Measurements from ENCODE around the gene LRRC4.

LRRC4 gene, protein sequence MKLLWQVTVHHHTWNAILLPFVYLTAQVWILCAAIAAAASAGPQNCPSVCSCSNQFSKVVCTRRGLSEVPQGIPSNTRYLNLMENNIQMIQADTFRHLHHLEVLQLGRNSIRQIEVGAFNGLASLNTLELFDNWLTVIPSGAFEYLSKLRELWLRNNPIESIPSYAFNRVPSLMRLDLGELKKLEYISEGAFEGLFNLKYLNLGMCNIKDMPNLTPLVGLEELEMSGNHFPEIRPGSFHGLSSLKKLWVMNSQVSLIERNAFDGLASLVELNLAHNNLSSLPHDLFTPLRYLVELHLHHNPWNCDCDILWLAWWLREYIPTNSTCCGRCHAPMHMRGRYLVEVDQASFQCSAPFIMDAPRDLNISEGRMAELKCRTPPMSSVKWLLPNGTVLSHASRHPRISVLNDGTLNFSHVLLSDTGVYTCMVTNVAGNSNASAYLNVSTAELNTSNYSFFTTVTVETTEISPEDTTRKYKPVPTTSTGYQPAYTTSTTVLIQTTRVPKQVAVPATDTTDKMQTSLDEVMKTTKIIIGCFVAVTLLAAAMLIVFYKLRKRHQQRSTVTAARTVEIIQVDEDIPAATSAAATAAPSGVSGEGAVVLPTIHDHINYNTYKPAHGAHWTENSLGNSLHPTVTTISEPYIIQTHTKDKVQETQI

DNA sequence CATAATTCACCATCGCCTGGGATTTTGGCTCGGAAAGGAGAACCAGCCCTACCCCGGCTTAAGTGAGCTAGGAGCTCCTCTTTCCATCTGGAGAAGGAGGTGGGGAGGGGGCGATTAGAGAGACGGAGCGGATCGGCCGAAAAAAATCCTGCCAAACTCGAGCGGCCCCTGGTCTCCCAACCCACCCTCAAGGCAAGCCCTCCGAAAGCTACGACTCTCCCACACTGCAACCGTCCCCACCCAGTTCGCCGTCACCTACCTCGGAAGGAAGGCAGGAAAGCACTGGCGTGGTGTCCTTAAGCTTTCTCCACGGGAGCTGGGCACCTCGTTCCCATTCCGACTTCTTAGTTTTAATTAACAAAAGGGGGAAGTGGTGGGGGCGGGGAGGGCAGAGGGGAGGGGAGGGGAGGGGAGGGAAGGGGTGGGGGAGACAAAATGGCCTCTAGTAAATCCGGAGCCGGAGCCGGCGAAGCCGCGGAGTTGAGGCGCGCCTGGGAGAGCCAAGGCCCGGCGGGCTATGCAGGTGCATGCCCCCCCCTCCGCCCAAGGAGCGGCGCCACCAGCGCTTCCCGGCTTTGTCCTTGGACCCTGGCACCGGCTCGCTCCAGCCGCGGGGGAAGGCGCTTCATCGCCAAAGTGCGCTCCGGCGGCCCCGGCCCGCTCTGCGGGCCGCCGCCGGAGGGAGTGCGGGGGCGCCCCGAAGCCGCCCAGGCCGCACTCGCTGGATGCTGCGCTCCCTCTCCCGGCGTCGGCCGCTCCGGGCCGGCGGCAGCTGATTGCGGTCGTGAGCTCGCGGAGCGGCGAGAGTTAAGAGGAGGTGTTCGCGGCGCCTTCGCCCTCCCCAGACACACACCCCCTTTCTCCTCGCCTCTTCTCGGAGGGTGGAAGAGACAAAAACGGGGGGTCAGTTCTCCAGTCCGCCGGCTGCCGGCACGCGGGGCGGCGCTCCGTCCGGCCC, at the start of gene LRRC4:
Gene LRRC4 (minus strand): TSS at position 784 of the 958 bp plus-strand sequence. CDS start 797 bp downstream, outside the sequence.
- no peak for FAIRE-seq
- DNase-seq (ENCODE audit: low spot score), result no peak

DNA sequence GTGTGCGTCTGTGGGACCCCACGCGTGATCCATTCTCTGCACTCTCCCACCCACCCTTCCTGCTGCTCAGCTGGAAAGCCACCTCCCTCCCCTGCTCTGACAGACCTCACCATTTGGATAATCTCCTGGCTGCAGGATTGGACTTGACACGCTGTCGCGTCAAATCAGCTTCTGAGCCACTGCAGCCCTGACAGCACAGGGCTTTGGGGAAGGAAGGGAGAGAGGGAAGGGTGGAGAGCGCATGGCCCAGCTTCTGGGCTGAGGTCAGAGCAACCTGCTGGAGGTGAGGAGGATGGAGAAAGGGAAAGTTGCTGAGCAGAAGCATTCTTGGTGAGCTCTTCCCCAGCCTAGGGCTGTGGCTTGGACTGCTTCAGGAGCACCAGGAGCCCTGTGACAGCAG, 48.9 kb upstream of the LRRC4 start:
- FAIRE-seq, result no peak
- DNase-seq (ENCODE audit: low spot score), result no peak

DNA sequence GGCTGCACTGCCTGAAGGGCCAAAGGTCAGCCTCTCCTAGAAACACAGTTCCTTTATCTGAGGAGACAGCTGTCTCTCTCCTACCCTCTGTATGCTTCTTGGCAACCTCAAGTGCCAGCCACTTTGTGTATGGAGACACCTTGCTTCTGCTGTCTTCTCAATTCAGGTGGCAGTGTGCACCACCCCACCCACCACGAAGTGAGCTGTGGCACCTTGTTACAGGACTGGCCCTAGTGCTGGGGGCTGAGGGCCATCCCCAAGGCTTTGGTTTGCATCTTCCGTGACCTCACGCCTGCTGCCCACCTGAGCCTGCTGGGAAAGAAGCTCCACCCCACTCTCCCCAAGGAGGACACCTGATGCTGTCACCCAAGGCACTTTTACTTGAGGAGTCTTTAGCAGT, 47.1 kb upstream of the LRRC4 start:
- FAIRE-seq (no peak), DNase-seq (ENCODE audit: low spot score) (no peak)

DNA sequence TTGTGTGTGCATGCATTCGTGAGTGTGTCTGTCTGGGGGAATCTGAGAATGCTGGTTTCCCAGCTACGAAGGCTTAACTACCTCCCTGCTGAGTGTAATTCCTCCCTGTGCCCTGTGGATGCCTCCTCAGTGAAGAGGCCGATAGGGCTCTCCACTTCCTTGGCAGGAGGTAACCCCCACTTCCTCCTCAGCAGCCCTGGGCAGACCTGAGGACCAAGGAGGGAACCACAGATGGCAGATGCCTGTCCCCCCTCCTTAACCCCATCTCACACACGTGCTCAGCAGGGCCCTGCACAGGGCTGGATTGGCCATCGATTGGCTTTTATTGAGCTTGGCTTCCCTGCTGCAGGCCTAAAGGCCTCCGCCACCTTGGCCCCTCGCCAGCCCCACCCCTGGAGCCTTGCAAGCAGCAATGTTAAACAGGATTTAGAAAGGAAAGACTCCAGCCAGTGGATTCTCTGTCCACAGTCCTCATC, 45.6 kb upstream of the LRRC4 start:
- FAIRE-seq, result no peak
- no peak for DNase-seq (ENCODE audit: low spot score)

DNA sequence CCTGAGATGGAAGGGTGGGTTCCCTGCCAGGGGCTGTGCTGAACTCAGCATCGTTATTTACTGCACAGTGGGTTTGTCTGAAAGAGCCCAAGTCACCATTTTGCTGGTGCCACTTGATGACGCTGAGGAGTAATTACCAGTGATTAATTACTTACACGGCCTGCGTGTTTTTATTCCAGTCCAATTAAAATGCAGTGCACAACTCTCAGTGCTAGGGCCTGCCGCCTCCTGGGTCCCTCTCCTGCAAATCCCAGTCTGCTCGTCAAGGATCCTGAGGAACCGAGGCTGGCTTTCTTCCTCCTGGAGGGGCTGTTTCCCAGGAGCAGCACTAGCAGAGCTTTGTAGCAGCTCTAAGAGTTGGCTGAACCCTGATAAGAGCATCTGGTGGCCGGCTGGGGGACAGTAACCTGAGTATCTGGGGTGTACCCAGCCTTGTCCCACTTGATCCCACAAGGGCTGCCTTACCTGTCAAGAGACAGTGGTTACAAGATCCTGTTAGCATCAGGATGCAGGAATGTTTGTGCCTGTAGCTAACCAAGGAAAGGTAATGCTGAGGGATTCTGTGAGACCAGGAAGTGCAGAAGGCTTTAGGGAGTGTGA, 45.1 kb upstream of the LRRC4 start:
- DNase-seq (ENCODE audit: low spot score), result no peak
- FAIRE-seq, result no peak

DNA sequence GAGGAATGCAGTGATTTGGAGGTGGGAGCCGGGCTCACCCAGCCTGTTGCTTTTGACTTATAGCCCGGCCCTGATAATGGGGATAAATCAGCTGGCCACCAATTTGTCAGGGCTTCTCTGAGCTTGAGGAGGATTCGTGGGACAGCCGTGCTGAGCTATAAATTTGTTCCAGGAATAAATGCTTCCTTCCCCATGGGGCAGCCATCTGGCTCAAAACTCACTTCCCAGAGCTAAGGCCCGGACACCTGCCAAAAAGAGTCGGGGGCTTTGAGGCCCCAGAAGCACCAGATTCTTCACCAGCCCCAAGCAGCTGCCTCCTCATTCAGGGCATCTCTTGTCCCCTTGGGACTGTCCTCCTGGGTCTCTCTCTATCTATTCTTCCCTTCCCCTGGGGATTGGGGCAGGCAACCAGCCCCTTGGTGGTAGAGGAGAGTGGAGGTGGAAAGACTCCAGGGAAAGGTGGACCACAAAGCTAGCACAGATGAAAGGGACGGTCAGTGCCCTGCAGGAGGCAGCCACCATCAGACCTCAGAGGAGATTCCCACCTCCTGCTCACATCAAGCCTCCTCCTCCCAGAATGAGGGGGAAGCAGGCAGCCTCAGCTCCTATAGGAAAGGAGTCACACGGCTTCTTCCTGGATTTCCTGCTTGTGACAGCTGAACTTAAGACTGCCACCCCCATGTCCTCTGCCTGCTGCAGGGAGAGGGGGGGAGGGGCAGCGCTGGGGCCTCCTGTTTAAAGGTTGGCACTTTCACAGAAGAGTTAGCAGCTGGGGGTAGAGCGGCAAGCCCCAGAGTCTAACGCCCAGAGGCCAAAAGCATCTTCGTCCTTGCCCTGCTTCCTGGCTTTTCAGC, 44.2 kb upstream of the LRRC4 start:
- FAIRE-seq, result no peak
- no peak for DNase-seq (ENCODE audit: low spot score)

DNA sequence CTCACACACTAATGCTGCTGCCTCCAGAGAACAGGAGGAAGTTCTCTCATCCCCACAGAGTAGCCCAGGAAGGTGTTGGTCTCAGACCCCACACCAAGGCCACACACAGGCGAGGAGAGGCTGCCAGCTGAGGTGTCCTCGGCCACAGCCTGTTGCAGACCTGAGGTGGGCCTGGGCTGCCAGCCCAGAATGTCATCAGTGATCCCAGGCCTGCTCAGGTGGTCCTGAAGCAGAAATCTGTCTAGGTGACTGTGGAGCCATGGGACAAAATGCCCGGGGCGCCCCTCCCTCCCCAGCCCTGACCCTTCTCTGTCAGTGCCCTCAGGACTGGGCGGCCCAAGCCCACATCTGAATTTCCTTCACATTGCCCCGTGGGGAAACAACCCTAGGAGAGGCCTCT, 43.5 kb upstream of the LRRC4 start:
- FAIRE-seq, result no peak
- no peak for DNase-seq (ENCODE audit: low spot score)

DNA sequence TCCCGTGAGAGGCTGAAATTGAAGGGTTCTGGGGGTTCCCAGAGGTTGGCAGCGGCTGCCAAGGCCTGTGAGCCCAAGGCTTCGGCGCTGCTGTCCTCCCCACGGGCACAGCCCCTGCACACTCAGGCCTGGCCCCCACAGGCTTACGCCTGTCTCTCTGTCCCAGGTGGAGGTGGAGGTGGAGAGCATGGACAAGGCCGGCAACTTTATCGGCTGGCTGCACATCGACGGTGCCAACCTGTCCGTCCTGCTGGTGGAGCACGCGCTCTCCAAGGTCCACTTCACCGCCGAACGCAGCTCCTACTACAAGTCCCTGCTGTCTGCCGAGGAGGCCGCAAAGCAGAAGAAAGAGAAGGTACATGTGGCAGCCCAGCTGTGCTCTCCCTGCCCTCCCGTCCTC, 43.1 kb upstream of the LRRC4 start:
- FAIRE-seq (no peak), DNase-seq (ENCODE audit: low spot score) (no peak)

DNA sequence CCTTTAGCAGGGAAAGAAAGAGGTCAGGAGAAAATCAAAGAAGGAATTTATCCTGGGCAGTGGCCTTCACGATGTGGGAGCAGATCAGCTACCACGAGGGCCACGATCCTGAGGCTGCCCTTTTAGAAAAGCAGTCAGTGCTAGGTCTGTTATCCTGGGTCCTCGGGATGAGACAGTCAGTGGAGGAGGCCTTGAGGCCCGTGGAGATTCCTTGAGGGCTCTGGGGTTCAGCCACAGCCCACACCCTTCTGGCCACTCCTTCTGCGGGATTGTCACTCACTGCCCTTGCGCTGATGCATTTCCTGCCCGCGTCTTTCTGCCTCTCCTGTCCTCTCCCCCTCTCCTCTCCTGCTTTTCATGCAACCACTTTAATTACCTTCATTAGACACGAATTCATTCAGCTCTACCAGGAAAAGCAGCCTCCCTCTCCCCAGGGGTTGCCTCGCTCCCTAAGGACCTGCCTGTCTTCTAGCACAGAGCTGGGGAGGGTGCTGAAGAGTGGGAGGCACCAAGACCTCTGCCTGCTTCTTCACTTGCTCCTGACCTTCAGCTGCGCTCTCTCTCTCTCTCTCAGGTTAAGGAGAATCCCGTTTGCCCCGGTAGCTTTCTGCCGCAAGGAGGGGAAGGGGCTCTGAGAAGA, 42.6 kb upstream of the LRRC4 start:
- DNase-seq (ENCODE audit: low spot score), result no peak
- FAIRE-seq, result no peak

DNA sequence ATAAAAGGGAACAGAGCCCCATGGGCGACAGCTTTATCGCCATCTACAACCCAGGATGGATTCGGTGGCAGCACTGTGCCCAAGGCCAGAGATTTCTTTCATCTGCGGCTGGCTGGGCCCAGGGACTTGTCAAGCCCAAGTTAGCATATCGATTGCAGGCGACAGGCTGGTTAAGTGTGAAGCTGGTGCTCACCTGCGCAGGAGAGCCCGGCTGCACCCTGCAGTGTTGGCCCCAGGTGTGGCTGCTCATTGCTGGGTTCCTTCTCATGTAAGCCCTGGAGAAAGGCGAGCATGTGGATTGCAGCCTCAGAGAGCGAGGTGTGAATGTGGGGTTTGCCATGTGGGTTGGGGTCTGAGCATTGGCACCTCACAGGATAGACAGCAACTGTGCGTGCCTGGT, 40.6 kb upstream of the LRRC4 start:
- DNase-seq (ENCODE audit: low spot score) (no peak), FAIRE-seq (no peak)

DNA sequence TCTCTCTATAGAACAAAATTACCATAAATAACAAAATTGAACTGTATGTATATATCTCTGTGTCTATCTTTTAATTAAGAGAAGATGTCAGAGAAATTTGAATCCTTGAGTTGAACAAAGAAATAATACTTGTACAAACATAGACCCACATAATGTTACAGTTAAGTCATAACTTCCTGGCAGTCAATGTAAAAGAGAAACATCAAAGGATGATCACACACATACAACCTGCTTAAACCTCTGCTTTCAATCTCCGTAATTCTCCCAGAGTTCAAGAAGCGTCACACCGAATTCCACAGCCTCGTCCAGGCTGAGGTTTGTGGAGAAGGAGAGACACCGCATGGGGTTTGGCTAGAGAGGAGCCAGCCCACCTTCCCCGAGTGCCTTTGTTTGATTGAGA, 40.1 kb upstream of the LRRC4 start:
- no peak for FAIRE-seq

DNA sequence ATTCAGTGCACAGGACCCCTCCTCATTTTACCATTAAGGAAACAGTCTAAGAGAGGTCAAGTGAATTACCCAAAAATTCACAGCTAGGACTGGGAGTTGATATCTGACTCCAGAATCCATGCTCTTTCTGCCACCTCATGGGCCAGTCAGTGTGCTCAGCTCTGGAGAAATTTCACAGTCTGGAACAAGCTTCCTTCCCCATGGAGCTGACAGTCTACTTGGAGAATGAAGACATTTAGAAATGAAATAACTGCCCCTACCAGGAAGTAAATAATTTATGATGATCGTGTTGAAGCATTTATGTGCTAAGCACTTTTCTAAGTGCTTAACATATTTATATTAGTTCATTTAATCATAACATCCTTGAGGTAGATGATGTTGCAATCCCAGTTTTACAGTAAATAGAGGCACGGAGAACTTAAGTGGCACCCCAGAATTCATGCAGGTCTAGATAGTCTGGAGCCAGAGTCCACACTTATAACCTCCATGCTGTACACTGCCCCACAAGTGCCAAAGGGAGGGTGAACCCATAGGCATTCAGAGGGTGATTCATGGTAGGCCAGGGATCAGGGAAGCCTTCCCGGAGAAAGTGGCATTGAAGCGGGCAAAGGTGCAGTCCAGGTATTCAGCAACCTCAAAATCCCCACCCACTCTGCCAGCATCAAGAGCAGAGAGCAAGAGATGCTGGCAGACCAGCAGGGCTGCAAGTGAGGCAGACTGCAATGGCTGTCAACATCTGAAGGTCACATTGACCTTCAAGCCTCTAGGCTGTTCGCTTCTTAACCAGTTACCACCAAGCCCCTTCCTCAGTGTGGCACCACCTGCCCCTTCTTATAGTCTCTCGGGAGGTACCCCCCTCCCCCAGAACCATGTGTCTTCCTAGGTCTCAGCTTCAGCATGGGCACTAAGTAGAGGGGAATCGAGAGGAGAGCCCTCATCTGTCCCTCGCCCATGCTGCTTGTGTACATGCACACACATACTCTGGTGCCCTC, 38.4 kb upstream of the LRRC4 start:
- DNase-seq (ENCODE audit: low spot score) (no peak), FAIRE-seq (no peak)

More for the DNA sequence above, 40.1 kb upstream of the LRRC4 start:
- no peak for DNase-seq (ENCODE audit: low spot score)

DNA sequence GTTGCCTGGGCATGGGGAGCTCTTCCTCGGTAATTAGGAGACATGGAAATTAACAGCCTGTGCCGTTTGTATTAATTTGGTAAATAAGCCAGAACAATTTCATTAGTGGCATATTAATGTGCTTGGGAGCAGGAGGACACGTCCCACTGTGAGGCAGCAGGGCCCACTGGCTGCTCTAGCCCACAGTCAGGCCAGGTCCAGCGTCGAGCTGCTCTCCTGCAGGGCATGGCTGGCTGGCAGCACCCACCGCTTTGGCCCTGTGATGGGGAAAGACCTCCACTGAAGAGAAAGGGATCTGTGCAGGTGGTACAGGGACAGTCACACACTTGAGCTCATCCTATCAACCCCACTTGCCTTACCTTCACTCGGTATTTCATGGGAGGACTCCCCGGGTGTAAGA, 37.5 kb upstream of the LRRC4 start:
- DNase-seq (ENCODE audit: low spot score) (no peak), FAIRE-seq (no peak)

DNA sequence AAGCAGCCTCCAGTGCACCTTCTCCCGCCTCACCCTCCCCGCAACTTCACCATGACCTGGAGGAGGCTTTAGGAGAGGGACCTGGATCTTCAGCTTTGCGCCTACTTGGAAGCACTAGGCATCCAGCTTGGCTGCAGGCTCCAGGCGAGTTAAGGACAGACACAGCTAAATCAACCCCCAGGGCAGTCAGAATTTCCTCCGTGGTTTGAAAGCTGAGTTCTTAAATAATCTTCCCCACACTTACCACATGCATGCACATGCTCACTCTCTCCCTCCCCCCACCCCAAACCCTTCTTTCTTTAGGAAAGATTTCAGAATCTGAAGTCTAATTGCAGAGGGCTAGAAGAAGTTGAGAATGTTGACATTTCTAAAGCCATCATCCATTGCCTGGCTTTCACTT, 36.7 kb upstream of the LRRC4 start:
- no peak for FAIRE-seq
- DNase-seq (ENCODE audit: low spot score), result no peak

DNA sequence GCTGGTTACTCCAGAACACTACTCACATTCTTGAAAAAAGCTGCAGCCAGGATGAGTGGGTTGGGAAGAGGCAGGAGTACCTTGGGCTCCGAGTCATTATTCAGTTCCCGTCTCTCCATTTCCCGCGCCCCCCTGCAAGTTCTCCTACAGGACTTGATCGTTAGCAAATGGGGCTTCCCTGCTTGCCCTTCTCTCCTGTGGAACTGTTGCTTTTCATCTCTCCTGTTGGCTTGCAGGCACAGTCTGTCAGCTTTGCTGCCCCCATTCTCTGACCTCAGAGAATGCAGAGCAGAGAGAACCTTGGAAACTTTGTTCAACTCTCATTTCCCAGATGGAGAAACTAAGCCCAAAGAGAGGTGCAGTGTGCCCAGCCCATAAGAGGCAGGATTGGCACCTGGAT, 35.6 kb upstream of the LRRC4 start:
- no peak for FAIRE-seq
- no peak for DNase-seq (ENCODE audit: low spot score)

DNA sequence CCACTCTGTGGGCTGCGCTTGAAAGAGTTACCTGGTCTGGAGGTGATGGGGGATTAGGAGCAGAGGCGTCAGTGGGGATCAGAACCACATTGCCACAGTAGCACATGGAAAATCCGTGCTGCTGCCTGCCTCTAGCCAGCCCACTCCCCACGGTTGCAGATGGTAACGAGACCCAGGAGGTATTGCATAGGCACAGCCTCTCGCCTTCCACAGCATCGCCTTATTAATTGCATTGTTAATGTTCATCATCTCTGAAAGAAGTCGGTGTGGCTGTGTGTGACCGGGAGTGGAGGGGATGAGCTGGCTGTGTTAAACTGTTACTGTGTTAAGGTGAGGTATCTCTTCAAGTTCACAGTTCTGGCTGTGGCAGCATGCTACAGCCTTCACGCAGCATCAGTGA, 35.2 kb upstream of the LRRC4 start:
- no peak for FAIRE-seq
- DNase-seq (ENCODE audit: low spot score), result no peak

DNA sequence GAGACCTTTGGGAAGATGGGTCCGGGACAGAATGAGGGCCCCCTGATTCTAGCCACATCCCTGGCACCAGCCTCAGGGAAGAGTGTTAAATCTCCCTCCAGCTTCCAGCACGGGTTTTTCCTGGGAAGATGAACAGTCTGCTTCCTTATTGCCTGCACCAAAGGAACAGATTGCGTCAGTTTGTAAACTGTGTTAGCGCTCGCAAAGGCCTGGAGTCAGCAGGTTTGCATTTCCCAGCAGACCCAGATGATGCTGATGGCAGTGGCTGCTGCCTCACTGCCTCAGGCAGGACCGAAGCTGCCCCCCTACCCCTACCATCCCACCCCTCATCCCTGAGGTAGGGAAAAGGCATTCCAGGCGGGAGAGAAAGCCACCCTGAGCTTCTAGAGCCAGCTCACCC, 34.6 kb upstream of the LRRC4 start:
- no peak for DNase-seq (ENCODE audit: low spot score)
- no peak for FAIRE-seq

DNA sequence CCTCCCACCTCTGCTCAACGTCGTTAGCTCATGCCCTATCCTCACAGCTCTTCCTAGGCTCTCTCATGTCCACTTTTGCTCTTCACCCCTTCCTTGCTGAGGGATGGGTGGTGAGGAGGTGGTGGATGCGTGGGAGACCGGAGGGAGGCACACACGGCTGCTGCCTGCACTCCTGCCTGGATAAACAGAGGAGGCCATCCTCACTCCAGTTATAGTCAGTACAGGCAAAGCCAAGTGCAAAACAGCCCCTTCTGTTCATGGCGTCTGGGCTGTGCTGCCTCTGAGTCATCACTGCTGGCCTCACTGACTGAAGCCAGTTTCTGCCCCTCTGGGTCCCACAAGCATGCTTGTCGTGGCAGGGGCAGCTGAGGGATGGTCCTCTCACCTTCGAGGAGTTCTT, 31.9 kb upstream of the LRRC4 start:
- FAIRE-seq, result no peak

DNA sequence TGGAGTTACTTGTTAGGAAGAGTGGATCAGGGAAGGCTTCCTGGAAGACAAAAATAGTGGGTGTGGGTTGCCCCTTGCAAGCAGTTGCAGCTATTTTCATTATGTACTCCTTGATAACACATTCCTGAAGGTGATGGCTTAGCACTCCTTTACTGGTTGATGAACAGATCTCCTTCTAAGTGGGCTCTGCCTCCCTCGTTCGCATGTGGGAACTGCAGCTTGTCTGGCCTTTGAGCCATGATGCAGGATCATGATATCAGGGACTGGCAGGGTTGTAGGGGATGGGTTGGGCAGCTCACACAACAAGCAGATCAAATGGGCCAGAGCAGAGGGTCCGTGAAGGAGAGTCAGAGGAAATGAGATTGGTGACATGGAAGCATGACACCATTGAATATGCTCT, 28.8 kb upstream of the LRRC4 start:
- FAIRE-seq (no peak), DNase-seq (ENCODE audit: low spot score) (no peak)

More for the DNA sequence above, 31.9 kb upstream of the LRRC4 start:
- DNase-seq (ENCODE audit: low spot score), result no peak

Measured in RCC 7860 (cell line).